HG03378 (cell line): ENCODE data around the gene PPP1R3E.
"Not testable (repeated sequence)": the region's sequence is repeated elsewhere in the genome, so short reads cannot be mapped to it uniquely, and the experiment has no call there.

Source experiments
- ATAC-seq: cut with Tn5 transposase; IDR thresholded peaks from one replicate; pipeline ENCODE4 v1.9.1; 2021; ENCODE audit warnings: mild to moderate bottlenecking, moderate library complexity; ENCODE audit not compliant: unreplicated experiment

Gene PPP1R3E, protein sequence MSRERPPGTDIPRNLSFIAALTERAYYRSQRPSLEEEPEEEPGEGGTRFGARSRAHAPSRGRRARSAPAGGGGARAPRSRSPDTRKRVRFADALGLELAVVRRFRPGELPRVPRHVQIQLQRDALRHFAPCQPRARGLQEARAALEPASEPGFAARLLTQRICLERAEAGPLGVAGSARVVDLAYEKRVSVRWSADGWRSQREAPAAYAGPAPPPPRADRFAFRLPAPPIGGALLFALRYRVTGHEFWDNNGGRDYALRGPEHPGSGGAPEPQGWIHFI

DNA sequence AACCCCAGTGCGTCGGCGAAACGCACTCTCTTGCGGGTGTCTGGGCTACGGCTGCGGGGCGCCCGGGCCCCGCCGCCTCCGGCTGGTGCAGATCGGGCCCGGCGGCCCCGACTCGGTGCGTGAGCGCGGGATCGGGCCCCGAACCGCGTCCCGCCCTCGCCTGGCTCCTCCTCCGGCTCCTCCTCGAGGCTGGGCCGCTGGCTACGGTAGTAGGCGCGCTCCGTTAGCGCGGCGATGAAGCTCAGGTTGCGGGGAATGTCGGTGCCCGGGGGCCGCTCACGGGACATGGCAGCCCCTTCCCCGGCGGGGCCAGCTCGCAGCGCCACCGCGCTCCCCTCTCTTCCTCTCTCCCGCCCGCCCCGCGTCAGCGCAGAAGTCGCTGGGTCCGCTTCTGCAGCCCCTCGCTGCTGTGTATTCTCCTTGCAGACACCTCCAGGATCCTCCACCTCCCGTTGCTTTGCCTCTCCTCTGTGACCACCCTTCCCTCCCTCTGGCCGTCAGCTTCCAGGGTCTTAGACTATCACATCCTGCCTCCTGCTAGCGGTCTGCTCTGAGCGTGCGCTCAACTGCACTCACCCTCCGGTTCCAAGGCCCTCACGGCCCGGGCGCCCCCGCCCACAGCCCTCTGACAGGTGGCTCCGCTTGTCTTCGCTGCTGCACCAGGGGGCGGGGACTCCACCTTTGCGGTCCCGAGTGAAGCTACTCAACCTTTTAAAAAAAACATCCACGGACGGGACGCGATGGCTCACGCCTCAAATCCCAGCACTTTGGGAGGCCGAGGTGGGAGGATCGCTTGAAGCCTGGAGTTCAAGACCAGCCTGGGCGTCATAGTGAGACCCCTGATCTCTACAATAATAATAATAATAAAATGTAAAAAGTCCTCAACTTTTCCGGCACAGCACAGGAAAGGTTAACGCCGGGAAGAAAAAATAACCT, at the start of gene PPP1R3E:
Gene PPP1R3E, minus strand, starts transcription at position 570 of the 936 bp plus-strand sequence. Its CDS starts 283 bp downstream, at position 287.
- peak; percentile 33 for ATAC-seq

DNA sequence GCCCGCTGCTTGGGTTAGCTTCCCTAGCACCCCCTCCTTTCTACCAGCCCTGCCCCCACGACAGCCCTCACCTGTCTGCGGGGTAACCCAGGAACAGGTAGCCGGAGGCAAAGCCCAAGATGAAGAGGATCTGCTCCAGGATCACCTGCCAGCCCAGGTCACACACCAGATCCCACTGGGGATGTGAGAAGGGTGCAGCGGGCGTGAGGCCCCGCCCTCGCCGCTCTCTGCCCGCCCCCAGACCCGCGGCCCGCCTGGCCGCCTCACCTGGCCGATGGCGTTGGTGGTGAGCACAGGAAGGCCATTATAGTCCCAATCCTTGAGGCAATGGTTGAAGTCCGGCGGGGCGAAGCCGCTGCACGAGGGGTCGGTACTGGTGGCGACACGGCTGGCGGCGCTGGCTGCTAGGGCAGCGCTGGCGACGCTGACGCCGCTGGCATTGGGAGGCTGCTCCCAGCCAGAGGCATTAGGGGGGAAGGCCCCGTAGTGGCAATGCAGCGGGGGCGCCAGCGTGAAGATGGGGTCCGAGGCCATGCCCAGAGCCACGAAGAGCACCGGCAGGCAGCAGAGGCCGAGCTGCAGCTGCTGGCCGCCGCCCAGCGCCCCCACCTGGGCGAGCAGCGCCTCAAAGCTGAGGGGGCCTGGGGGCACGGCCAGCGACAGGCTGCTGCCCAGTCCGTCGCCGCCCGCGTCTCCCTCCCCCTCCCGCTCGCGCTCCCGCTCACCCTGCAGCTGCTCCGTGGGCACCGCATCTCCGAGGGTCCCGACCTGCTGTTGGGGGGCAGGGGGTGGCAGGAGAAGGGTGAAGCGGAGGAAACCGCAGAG, 49.2 kb upstream of the PPP1R3E start:
- ATAC-seq = no peak

DNA sequence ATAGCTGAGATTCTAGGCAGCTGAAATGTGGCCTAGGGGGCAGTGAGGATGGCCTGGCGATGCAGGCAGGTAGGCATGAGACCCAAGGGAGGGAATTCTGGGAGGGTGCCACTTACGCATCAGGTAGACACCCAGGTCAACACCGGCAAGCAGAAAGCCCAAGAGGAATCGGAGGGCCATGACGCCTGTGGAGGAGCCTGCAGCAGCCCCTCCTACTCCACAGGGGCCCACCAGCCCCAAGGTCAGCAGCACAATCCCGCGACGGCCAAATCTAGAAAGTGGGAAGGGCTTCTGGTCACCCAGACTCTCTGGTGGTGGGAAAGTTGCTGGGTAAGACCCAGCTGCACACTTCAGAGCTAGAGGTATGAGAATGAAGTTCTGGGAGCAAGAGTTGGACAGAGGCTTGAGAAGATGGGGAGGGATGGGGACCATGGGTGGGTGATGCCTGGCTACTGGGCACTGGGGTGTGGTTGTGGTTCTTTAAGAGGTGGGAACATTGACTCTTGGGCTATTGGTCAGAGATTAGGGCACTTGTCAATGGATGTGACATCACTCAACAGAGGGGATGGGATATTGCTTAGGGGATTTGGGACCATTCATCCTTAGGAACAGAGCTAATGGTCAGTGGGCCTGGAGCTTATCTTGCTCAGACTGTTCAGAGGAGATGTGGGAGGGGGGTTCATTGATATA, 46.6 kb upstream of the PPP1R3E start:
- ATAC-seq = no peak

DNA sequence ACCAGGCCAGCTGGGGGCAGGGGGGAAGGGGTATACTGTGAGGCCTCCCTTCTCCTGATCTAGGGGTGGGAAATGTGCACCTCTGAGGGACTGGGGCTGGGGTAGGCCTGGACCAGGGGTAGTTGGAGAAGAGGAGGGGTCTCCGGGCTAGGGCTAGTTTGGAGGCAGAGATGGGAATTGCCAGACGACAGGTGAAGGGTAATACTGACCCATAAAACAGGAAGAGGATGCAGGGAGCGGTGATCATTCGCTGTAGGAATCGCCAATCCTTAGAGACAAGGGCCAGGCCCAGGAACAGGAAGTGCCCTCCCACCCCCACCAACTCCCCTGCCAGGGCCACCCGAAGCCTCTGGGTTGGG, 45.6 kb upstream of the PPP1R3E start:
- ATAC-seq = no peak

DNA sequence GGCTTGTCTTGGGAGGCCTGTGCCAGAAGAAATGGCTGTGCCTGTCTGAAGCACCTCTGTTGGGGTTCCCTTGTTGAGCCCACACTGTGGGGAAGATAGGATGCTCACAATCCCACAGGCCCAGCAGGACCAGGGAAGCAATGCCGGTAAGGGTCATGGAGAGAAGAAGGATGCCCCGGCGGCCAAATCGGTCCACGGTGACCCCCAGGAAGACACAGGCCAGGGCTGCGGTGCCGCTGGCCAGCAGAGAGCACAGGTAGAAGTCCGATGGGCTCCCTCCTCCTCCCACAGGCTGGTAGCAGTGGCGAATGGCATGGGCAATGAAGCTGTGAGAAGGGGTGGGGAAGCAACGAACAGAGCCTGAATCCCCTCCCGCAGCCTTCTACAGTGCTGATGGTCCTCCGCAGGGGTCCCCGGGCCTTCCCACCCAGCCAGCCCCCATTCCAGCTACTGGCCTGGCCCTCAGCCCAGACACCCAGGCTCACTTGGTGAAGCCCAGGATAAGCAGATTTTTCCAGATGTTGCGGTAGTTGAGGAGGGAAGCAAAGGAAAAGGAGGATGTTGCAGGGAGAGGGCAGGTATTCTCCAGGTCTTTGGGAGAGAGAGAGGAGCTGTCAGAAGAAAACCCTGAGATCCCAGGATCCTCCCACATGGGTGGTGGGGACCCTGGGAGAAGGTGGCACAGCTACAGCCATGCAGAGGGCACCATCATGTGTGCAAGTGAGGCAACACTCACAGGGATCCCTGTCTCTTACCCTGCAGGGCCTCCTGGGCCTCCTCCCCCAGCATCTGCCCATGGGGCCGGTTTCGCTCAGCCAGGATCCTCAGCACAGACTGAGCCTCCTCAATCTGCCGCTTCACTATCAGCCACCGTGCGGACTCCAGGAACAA, 45.0 kb upstream of the PPP1R3E start:
- ATAC-seq = no peak

DNA sequence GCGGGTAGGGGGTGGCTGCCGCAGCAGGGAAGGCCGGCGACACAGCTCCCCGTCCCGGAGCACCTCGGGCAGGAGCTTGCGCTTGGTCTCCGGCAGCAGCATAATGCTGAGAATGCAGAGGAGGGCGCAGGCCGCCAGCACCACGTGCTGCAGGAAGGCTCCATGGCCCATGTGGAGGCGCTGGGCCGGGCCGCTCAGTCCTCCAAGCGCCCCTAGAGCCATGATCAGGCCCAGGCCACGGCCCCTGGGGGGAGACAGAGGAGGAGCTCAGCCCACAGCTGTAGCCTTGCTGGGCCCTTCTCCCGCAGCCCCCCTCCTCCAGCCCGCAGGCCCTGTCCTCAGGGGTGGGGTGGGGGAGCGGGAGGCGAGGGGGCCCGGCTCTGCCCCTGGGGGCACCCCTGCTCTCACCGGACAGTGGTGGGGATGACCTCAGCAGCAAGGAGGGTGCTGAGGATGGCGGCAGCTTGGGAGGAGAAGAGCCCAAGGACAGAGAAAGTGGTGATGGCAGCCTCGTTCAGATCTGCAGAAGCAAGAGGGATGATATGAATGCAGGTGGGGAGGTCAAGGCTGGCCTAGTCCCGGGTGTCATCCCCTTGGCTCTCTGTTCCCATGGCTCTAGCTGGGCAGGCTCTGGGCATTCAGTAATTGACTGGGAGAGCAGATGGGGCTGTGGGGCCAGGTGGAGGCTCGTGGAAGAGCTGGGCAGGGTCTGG, 44.2 kb upstream of the PPP1R3E start:
- no peak for ATAC-seq

DNA sequence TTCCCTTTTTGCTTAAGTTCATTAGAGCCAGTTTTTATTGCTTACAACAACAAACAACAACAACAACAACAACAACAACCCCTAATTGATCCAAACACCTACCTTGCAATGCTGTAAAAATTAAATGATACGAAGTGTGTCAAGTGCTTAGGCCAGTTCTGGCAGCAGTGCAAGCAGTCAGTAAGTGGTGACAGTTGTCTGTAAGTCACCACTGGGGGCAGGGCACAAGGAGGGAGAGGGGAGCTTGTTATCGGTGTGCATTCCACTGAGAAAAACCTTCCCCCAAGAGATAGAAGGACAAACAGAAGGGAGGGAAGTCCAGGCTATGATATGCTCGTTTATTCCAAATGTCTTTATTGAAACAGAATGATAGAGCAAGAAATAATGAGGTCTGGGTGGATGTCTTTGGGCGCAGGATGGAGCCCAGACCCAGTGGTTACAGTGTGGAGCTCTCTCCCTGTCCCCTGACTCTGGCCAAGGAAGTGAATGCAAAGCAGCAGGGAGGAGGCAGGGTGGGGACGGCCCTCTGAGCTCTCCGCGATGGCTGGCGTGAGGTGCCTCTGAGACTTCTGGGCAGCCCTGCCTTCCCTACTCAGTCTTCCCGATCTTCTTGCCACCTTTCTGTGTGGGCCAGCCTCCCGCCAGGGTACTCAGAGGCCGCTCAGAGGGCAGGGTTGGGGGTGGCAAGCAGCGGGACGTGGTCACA, 43.5 kb upstream of the PPP1R3E start:
- no peak for ATAC-seq

DNA sequence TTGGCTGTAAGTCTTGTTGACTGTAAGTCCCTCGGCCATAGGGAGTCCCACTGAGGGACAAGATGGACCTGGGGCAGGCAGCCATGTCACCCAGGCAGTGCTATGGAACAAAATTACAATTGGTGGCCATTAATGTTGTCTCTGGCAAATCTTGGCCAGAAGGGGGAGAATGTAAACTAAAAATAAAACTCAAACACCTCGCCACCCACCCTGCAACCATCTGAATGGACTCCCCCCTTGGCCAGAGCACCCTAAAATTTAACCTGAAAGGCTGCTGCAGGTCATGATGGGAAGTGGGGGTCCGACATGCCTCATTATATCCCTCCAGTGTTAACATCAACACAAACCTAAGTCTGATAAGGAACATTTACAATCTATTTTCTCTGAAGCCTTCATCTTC, 41.8 kb upstream of the PPP1R3E start:
- ATAC-seq = no peak

DNA sequence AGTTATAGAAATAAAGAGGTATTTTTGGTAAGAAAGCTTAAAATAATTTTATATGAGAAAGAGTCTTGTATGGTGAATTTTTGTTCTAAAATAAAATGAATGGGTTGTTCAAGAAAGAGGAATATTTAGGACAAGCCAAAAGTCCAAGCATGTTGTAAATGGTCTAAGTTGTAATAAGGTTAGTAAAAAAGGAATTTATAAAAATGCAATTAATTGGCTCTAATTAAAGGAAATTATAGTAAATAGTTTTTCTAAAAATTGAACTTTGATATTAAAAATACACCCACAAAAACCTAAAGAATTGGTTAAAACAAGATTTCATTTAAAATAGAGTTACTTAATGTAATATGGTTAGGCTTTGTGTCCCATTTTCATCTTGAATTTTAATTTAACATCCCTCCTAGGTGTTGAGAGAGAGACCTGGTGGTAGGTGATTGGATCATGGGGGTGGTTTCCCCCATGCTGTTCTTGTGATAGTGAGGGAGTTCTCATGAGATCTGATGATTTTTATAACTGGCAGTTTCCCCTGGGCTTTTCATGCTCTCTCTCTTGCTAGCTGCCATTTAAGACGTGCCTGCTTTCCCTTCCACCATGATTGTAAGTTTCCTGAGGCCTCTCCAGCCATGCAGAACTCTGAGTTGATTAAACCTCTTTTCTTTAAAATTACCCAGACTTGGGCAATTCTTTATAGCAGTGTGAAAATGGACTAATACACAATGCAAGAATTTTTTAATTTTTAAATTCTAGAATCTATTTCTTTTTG, 37.0 kb upstream of the PPP1R3E start:
- no peak for ATAC-seq

DNA sequence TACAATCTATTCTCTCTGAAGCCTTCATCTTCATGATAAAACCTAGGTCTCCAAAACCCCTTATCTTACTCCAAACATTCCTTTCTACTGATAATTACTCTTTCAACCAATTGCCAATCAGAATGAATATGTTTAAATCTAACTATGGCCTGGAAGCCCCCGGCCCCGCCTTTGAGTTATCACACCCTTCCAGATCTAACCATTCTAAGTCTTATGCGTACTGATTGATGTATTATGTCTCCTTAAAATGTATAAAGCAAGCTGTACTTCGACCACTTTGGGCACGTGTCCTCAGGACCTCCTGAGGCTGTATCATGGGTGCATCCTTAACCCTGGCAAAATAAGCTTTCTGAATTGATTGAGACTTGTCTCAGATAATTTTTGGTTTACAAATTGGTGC, 33.0 kb upstream of the PPP1R3E start:
- no peak for ATAC-seq

DNA sequence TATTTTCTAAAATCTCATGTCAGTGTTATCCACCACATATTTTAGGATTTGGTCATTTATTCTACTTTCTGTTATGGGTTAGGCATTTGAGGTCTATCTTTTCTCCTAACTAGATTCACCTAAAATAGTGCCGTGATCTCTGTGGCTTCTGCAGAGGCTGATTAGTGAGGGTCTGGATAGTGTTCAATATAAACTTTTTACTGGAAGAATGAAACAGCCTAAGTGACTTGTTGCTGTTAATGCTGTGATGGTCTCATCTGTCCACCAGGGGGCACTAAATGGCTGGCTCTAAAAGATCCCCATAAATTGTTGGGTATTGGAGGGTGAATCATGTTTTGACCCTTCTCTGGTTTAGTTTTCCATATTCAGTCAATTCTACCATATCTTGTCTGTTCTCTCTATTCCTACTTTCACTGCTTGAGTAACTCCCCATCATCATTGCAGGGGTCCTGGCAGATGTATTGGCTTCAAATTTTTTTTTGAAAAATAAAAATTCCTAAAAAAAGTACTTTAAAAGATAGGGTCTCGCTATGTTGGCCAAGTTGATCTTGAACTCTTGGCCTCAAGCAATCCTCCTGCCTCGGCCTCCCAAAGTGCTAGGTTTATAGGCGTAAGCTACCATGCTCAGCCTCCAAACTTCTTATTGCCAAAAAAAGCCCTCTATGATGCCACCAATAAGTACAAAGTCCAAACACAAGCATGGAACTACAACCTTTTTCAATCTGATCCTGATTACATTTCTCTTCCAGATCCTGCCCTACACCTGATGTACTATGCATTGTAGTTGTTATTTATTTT, 25.5 kb upstream of the PPP1R3E start:
- ATAC-seq = peak; percentile 56

DNA sequence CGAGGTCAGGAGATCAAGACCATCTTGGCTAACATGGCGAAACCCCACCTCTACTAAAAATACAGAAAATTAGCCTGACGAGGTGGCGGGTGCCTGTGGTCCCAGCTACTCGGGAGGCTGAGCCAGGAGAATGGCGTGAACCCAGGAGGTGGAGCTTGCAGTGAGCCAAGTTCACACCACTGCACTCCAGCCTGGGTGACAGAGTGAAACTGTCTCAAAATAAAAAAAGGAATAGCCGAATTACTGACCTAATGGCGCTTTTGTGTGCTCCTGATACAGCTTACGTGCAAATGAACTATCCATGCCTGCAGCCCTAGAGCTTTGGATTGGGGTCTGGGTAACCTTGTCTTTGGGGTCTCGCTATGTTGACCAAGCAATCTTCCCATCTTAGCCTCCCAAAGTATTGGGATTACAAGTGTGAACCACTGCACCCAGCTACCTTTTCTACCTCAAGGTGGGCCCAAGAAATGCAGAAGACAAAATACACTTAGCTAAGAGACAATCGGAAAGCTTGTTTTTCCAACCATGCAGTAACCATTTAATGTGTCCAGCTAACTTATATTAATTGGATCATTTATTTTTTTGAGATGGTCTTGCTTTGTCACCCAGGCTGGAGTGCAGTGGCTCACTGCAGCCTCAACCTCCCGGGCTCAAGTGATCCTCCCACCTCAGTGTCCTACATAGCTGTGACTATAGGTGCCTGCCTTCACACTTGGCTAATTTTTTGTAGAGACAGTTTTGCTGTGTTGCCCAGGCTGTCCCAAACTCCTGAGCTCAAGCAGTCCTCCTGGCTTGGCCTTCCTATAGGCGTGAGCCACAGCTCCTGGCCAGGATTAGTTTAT, 24.1 kb upstream of the PPP1R3E start:
- ATAC-seq = no peak

DNA sequence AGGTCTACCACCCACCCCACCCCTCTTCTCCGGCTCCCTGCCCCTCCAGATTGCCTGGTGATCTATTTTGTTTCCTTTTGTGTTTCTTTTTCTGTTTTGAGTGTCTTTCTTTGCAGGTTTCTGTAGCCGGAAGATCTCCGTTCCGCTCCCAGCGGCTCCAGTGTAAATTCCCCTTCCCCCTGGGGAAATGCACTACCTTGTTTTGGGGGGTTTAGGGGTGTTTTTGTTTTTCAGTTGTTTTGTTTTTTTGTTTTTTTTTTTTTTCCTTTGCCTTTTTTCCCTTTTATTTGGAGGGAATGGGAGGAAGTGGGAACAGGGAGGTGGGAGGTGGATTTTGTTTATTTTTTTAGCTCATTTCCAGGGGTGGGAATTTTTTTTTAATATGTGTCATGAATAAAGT, 23.1 kb upstream of the PPP1R3E start:
- ATAC-seq = not testable (repeated sequence)

DNA sequence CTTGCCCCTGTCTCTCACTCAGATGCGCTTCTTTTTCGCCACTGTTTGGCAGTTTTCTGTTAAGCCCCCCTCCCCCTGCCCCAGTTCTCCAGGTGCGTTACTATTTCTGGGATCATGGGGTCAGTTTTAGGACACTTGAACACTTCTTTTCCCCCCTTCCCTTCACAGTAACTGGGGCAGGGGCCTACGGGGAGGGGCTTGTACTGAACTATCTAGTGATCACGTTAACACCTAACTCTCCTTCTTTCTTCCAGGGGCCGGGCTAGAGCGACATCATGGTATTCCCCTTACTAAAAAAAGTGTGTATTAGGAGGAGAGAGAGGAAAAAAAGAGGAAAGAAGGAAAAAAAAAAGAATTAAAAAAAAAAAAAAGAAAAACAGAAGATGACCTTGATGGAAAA, 22.3 kb upstream of the PPP1R3E start:
- no peak for ATAC-seq

DNA sequence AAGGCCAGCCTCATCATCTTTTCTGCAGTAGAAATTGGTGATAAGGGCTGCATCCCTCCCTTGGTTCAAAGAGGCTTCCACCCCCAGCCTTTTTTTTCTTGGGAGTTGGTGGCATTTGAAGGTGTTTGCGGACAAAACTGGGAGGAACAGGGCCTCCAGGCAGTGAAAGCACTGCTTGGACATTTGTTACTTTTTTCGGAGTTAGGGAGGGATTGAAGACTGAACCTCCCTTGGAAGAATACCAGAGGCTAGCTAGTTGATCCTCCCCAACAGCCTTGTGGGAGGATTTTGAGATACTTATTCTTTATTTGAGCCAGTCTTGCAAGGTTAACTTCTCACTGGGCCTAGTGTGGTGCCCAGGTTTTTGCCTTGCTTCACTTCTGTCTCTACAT, 21.8 kb upstream of the PPP1R3E start:
- no peak for ATAC-seq

DNA sequence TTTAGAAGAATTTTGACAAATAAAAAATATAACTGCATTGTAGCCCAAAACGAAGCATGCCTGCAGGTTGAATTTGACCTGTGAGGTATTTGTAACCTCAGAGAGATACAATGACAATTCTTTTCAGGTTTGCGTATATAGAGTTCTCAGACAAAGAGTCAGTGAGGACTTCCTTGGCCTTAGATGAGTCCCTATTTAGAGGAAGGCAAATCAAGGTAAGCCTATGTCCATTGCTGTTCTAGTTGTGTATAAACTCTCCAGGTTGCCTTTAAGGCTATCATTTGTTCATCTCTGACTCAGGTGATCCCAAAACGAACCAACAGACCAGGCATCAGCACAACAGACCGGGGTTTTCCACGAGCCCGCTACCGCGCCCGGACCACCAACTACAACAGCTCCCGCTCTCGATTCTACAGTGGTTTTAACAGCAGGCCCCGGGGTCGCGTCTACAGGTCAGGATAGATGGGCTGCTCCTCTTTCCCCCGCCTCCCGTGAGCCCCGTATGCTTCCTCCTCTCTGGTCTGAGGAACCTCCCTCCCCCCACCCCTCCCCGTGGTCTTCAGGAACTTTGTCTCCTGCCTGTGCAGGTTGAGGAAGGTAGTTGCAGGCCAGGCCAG, 21.3 kb upstream of the PPP1R3E start:
- ATAC-seq = no peak
